ENCODE results near the gene STARD10.

Gene STARD10

DNA sequence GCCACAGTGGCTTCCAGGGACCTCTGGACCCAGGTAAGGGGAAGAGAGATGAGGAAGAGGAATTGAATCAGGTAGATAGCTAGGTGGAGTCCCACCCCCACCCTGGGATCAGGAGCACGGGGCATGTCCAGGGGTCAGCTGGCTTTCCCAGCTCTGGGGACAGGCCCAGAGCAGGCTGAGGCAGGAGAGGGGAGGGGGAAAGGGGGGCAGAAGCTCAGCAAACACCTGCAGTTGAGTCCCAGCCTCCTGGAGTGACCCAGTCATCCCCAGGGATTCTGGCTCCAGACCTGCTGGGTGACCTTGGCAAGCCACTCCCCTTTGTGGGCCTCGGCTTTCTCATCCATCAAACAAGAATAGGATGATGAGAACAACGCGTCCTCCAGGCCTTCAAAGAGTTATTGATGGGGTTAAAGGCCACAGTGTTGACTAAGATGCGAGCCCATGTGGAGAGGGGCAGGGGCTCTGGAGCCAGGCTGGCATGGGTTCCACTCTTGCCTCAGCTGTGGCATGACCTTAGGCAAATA is 16.0 kb downstream of the STARD10 start:
- 84% methylated on average over 5 of the region's 5 CpGs for WGBS
- H3K36me3 ChIP-seq (ENCODE audit: insufficient read depth, low read length): no peaks in the 10 kb centered on the region
- peaks cover 2% of the 10 kb centered on the region; the same call in 1 of the 2 replicates for H3K4me1 ChIP-seq (ENCODE audit: insufficient read depth, low read length)
- peaks cover 11% of the 10 kb centered on the region for H3K27me3 ChIP-seq (ENCODE audit: insufficient read depth, low read length)
- H3K9me3 ChIP-seq (ENCODE audit: insufficient read depth, low read depth, low read length): no peaks in the 10 kb centered on the region
- H3K4me3 ChIP-seq (ENCODE audit: low read length): no peak overlapping the region
- no peak overlapping the region for H3K9ac ChIP-seq (ENCODE audit: low read depth, low read length)
- H3K27ac ChIP-seq (ENCODE audit: low read depth, low read length): no peak overlapping the region

DNA sequence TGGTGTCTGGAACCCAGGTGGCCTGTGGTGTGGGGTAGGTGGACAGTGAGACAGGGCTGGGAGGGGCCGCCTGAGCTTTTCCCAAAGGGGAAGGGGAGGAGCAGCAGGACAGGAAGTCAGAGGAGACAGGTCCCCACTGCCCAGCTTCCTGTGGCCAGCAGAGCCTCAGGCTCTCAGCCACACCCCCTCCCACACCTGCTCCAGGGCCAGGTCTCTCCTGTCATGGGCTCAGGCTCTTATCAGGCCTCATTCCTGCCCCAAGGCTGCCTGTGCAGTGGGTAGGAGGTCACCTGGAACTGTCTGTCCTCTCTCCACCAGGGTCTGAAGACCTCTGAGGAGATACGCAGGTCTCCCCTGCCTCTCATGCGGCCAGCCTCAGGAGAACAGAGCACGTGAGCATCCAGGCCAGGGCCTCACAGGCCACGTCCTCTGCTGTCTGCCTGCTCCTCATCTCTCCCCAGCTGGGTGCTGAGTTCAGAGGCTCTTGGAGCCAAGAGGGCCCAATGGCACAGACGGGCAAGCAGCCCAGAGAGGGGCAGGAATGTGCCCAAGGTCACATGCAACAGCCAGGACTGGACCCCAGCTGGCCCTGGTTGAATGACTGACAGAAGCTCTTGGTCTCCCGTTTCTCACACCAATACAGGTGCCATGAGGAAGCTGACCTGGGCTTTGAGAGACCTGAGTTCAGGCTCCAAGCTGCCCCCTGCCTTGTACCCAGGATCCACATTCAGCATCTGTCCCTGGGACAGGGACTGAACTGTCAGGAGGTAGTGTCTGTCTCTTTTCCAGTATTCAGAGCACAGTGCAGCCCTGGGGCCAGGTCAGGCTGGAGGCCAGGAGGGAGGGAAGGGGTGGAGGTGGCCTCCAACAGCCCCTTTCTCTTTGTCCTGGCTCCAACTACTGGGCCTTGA is 16.7 kb downstream of the STARD10 start:
- H3K27ac ChIP-seq (ENCODE audit: low read depth, low read length): no peak overlapping the region
- H3K36me3 ChIP-seq (ENCODE audit: insufficient read depth, low read length): no peaks in the 10 kb centered on the region
- peaks cover 11% of the 10 kb centered on the region for H3K27me3 ChIP-seq (ENCODE audit: insufficient read depth, low read length)
- WGBS: 88% methylated on average over 6 of the region's 7 CpGs
- peaks cover 1% of the 10 kb centered on the region; the same call in 1 of the 2 replicates for H3K4me1 ChIP-seq (ENCODE audit: insufficient read depth, low read length)
- no peak overlapping the region for H3K9ac ChIP-seq (ENCODE audit: low read depth, low read length)
- H3K4me3 ChIP-seq (ENCODE audit: low read length): no peak overlapping the region
- no peaks in the 10 kb centered on the region for H3K9me3 ChIP-seq (ENCODE audit: insufficient read depth, low read depth, low read length)

DNA sequence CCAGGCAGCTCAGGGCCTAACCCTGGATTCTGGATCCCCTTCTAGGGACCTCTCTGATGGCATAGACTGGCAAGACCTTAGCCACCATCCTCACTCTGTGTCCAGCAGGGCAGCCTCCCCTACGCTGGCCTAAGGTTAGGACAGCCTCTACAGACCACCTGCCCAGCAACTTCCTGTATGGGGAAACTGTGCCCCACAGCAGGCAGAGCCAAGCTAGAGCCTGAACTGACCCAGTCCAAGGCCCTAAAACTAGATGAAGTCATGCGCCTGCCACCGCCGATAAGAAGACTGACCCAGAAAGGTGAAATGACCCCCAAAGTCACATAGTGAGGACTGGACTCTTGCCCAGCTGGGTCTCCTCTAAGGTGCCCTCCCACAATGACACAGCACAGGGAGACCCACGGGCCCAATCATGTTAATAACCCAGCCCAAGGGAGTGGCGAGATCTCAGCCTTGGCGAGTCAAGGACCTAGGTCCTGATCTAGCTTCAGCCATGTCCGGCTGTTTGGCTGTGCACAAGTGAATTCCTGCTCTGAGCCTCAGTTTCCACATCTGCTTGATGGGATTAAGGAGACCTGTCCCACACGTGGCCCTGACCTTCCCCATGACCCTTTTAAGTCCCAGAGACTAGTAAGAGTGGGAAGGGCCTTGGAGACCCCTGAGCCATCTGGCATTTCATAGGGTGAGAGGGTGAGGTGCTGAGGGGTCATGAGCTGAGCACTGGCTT is 17.6 kb downstream of the STARD10 start:
- Histone ChIP-seq H3K27me3 (ENCODE audit: insufficient read depth, low read length) (peaks cover 11% of the 10 kb centered on the region), H3K27ac (ENCODE audit: low read depth, low read length) (no peak overlapping the region), H3K36me3 (ENCODE audit: insufficient read depth, low read length) (no peaks in the 10 kb centered on the region), H3K4me1 (ENCODE audit: insufficient read depth, low read length) (no peaks in the 10 kb centered on the region; the same call in 1 of the 2 replicates), H3K4me3 (ENCODE audit: low read length) (no peak overlapping the region), H3K9ac (ENCODE audit: low read depth, low read length) (no peak overlapping the region), H3K9me3 (ENCODE audit: insufficient read depth, low read depth, low read length) (no peaks in the 10 kb centered on the region)
- WGBS: 92% methylated on average over 9 of the region's 9 CpGs

DNA sequence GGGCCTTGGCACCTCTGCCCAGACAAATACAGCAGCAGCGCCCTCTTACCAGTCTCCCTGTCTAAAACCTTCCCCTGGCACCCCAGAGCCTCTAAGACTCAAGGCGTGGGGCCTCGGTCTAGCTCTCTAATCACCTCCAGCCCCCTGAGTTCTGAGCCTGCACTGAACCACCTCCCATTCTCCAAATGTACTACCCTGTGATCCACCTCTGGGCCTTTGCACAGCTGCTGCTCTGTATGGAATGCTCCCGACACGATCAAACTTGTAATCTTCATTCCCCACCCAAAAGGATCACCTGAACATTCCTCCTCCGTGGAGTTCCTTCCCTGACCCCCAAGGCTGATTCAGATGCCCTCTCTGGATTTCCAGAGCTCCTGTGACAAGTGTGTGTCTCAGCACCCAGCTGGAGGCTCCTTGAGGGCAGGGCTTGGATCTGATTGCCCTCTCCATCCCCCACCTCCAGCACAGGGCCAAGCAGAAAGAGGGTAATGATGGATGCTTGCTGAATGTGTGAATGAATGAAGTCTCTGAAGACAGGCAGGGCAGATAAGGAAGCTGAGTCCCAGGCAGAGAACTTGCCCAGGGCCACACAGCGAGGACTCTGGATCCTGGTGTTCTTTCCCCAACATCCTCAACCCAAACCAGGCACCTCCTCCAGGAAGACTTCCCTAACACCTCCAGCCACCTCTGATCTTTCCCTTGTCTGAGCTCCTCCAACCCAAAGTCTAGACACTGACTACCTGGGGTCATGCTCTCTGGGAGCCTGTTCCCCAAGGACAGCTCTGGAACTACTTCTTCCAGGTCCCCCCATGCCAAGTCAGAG is 18.3 kb downstream of the STARD10 start:
- Histone ChIP-seq H3K4me3 (ENCODE audit: low read length) (no peak overlapping the region), H3K27me3 (ENCODE audit: insufficient read depth, low read length) (peaks cover 4% of the 10 kb centered on the region), H3K4me1 (ENCODE audit: insufficient read depth, low read length) (no peaks in the 10 kb centered on the region), H3K9me3 (ENCODE audit: insufficient read depth, low read depth, low read length) (no peaks in the 10 kb centered on the region), H3K36me3 (ENCODE audit: insufficient read depth, low read length) (no peaks in the 10 kb centered on the region), H3K9ac (ENCODE audit: low read depth, low read length) (no peak overlapping the region), H3K27ac (ENCODE audit: low read depth, low read length) (no peak overlapping the region)
- WGBS: 91% methylated on average over 7 of the region's 7 CpGs

DNA sequence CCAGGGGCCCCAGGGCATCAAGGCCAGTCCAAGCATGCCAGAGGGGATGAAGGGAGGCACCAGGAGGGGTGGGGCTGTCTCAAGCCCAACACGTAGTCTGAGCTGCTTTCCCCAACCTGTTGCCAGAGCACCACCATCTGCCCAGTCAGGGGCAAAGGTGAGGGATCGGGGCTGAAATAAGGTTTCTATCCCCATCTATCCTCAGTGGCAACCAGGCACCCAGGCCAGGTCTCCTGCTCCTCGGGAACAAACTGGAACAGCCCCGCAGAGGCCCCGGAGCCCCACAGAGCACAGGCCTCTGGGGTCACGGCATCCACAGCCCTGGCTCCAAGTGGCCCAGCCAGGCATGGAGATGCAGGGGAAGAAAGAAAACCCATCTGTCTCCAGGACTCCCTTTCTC is 19.3 kb downstream of the STARD10 start:
- 83% methylated on average over 6 of the region's 6 CpGs for WGBS
- Histone ChIP-seq H3K4me1 (ENCODE audit: insufficient read depth, low read length) (no peaks in the 10 kb centered on the region), H3K4me3 (ENCODE audit: low read length) (no peak overlapping the region), H3K9ac (ENCODE audit: low read depth, low read length) (no peak overlapping the region), H3K9me3 (ENCODE audit: insufficient read depth, low read depth, low read length) (no peaks in the 10 kb centered on the region), H3K27me3 (ENCODE audit: insufficient read depth, low read length) (no peaks in the 10 kb centered on the region), H3K36me3 (ENCODE audit: insufficient read depth, low read length) (no peaks in the 10 kb centered on the region), H3K27ac (ENCODE audit: low read depth, low read length) (no peak overlapping the region)

DNA sequence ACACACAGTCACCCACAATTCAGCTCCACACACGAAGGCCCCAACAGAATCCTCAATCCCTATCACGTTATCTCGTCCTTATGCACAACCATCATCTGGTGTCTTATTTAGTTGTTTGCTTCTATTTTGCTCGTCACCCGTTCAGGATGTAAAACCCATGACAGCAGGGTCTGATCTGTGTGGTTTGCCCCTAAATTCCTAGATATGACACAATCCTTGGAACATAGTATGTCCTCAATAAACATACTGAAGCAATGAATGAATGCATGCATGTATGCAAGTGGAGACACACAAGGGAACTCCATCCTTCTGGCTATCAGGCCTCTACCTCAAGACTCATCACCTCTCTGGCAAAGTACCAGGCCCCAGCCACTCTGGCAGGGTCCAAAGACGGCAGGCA is 20.2 kb downstream of the STARD10 start:
- Histone ChIP-seq H3K27me3 (ENCODE audit: insufficient read depth, low read length) (no peaks in the 10 kb centered on the region), H3K4me3 (ENCODE audit: low read length) (no peak overlapping the region), H3K4me1 (ENCODE audit: insufficient read depth, low read length) (peaks cover 4% of the 10 kb centered on the region), H3K9ac (ENCODE audit: low read depth, low read length) (no peak overlapping the region), H3K36me3 (ENCODE audit: insufficient read depth, low read length) (no peaks in the 10 kb centered on the region), H3K27ac (ENCODE audit: low read depth, low read length) (no peak overlapping the region), H3K9me3 (ENCODE audit: insufficient read depth, low read depth, low read length) (no peaks in the 10 kb centered on the region)
- WGBS: 89% methylated on average over 6 of the region's 6 CpGs

DNA sequence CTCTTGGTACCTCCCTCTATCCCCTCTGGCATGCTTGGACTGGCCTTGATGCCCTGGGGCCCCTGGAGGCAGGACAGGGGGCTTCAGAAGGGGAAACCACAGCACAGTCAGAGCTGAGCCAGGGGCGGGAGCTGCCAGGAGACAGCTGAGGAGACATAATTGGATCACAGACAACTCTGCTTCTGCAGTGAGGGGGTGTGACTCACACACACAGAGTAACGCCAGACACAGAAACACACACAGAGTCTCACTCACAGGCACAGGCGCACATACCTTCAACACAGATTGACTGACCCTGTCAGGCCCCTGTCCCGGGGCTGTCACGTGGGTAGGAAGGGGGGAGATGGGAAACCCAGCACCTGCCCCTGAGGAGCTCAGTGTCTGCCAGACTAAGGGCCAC is 20.6 kb downstream of the STARD10 start:
- no peaks in the 10 kb centered on the region for H3K27me3 ChIP-seq (ENCODE audit: insufficient read depth, low read length)
- H3K4me3 ChIP-seq (ENCODE audit: low read length): no peak overlapping the region
- H3K27ac ChIP-seq (ENCODE audit: low read depth, low read length): no peak overlapping the region
- WGBS: 82% methylated on average over 3 of the region's 5 CpGs
- peaks cover 7% of the 10 kb centered on the region for H3K4me1 ChIP-seq (ENCODE audit: insufficient read depth, low read length)
- no peak overlapping the region for H3K9ac ChIP-seq (ENCODE audit: low read depth, low read length)
- H3K9me3 ChIP-seq (ENCODE audit: insufficient read depth, low read depth, low read length): no peaks in the 10 kb centered on the region
- no peaks in the 10 kb centered on the region for H3K36me3 ChIP-seq (ENCODE audit: insufficient read depth, low read length)

DNA sequence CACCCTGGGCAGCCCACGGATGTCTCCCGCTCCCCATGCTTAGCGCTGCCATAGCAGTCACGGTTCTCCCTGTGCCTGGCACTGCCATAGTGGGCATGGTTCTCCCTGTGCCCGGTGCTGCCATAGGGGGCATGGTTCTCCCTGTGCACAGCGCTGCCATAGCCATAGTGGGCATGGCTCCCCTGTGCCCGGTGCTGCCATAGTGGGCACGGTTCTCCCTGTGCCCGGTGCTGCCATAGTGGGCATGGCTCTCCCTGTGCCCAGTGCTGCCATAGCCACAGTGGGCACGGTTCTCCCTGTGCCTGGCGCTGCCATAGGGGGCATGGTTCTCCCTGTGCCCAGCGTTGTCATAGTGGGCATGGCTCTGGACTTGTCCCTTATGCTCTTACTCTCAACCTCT is 21.8 kb downstream of the STARD10 start:
- WGBS: 90% methylated on average over 12 of the region's 12 CpGs
- no peaks in the 10 kb centered on the region for H3K27me3 ChIP-seq (ENCODE audit: insufficient read depth, low read length)
- H3K9ac ChIP-seq (ENCODE audit: low read depth, low read length): no peak overlapping the region
- no peaks in the 10 kb centered on the region for H3K36me3 ChIP-seq (ENCODE audit: insufficient read depth, low read length)
- H3K4me3 ChIP-seq (ENCODE audit: low read length): no peak overlapping the region
- H3K27ac ChIP-seq (ENCODE audit: low read depth, low read length): no peak overlapping the region
- H3K4me1 ChIP-seq (ENCODE audit: insufficient read depth, low read length): peaks cover 7% of the 10 kb centered on the region
- no peaks in the 10 kb centered on the region for H3K9me3 ChIP-seq (ENCODE audit: insufficient read depth, low read depth, low read length)

DNA sequence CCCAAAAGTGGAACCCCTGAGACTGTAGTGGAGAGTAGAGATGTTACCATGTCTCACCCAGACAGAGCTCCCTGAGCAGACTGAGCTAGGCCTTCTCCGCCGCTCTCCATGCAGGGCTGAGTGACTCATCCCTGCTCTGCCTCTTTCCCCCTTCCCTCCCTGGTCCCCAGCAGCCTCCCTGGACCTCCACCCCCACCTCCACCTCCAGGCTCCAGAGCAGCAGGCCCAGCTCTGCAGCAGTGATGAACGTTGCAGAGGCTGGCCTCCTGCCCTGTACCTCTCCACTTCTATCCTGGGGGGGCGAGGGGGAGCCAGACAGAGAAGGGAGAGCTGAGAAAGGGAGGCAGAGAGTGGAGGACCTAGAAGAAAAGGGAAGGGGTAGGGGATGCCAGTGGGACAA is 22.3 kb downstream of the STARD10 start:
- Histone ChIP-seq H3K4me3 (ENCODE audit: low read length) (no peak overlapping the region), H3K9me3 (ENCODE audit: insufficient read depth, low read depth, low read length) (no peaks in the 10 kb centered on the region), H3K9ac (ENCODE audit: low read depth, low read length) (no peak overlapping the region), H3K4me1 (ENCODE audit: insufficient read depth, low read length) (peaks cover 7% of the 10 kb centered on the region), H3K36me3 (ENCODE audit: insufficient read depth, low read length) (no peaks in the 10 kb centered on the region), H3K27ac (ENCODE audit: low read depth, low read length) (no peak overlapping the region), H3K27me3 (ENCODE audit: insufficient read depth, low read length) (no peaks in the 10 kb centered on the region)
- 55% methylated on average over 4 of the region's 4 CpGs for WGBS

DNA sequence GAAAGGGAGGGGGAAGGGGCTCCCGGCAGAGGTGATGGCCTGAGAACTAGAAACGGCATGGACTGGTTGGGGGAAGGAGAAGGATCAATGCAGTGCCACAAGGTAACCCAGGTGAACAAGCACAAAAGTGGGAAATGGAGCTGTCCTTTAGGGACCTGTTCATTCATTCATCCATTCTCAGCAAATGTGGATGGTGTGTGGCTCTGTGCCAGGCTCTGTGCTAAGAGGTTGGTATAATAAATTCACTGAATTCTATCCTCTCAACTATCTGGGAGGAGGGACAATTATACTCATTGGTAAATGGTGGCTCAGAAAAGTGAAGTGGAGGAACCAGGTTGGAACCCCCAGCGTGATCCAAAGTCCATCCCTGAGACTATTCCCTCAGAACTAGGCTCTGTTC is 23.0 kb downstream of the STARD10 start:
- no peaks in the 10 kb centered on the region for H3K27me3 ChIP-seq (ENCODE audit: insufficient read depth, low read length)
- no peak overlapping the region for H3K27ac ChIP-seq (ENCODE audit: low read depth, low read length)
- H3K4me1 ChIP-seq (ENCODE audit: insufficient read depth, low read length): peaks cover 7% of the 10 kb centered on the region
- 92% methylated on average over 3 of the region's 3 CpGs for WGBS
- no peaks in the 10 kb centered on the region for H3K9me3 ChIP-seq (ENCODE audit: insufficient read depth, low read depth, low read length)
- no peak overlapping the region for H3K4me3 ChIP-seq (ENCODE audit: low read length)
- H3K9ac ChIP-seq (ENCODE audit: low read depth, low read length): no peak overlapping the region
- no peaks in the 10 kb centered on the region for H3K36me3 ChIP-seq (ENCODE audit: insufficient read depth, low read length)
